Kidney capillary endothelial cell (primary cell): ENCODE results near the gene SRL.
"Not testable (repeated sequence)": the region's sequence is repeated elsewhere in the genome, so short reads cannot be mapped to it uniquely, and the experiment has no call there.

Source experiments
- DNase-seq: peaks from one replicate; pipeline ENCODE4 v3.0.0-alpha.2; 2018; ENCODE audit warnings: low spot score

Gene SRL

GRCh38 chr16:4226251-4227039 lies 15.4 kb downstream of the SRL start:
- no peak for DNase-seq

DNA sequence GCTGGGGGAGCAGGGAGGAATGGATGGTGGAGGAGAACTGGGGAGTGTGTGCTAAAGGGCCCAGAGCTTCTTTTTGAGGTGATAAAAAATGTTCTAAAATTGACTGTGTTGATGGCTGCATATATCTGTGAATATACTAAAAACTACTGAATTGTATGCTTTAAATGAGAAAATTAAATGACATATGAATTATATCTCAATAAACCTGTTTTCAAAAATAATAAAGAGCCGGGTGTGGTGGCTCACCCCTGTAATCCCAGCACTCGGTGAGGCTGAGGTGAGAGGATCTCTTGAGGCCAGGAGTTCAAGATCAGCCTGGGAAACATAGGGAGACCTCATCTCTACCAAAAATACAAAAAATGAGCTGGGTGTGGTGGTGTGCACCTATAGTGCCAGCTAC lies 16.8 kb downstream of the SRL start:
- no peak for DNase-seq

- no peak for DNase-seq
These were observed 21.5 kb downstream of the SRL start for GRCh38 chr16:4220358-4220757.

DNA sequence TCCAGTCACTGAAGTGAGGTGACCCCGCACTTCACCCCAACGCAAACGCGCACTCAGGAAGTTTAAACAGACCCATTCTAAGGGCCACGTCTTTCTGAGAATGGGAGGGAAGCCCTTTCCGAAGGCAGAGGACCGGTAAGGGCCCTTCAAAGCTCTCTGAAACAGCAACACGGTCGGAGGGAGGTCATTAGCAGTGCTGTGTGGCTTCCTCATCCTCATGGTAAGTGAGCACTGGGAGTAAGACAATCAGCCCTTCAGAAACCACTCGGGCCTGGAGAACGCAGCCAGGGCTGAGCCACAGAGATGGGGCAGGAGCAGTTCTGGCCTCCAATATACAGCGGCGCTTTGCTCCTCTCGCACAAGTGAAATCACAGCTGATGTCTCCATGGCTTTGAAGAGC lies 23.7 kb downstream of the SRL start:
- DNase-seq = no peak

GRCh38 chr16:4217204-4218131 lies 24.4 kb downstream of the SRL start:
- no peak for DNase-seq

DNA sequence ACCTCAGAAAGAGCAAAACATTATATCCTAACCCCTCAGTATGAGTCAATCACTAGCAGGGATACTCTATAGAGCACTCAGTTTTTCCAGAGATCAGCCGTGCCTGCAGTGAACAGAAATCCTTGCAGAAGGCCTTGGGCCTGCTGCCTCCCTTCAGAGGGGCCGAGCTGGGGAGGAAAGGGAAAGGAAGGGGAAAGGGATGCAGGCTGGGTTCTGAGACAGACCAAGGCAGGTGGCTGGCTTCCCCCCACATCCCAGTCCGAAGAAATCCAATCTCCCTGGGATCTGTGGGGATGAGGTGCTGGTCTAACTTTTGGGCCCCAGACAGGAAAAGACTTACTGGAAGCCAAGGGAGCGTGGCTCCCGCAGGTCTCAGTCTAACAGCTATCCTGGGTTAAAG lies 25.3 kb downstream of the SRL start:
- no peak for DNase-seq

DNA sequence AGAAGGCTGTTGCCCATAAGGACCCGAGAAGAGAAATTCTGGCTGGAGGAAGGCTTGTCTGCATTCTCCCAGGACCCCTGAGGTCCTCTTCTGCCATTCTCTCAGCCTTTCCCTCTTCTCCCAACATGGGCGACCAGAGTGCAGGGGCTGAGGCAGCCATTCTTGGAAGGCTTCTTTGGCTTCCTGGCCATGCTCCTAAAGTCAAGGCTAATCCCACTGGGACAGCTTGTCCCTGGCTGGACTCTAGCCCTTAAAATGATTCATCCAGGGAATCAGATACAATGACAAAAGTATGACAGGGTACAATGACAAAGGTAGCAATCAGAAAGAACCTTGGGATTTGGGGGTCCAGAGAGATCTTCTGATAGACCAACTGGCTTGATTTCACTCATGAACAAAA lies 26.8 kb downstream of the SRL start:
- DNase-seq = no peak

- DNase-seq = no peak
These were observed 27.7 kb downstream of the SRL start for GRCh38 chr16:4214215-4214621.

DNA sequence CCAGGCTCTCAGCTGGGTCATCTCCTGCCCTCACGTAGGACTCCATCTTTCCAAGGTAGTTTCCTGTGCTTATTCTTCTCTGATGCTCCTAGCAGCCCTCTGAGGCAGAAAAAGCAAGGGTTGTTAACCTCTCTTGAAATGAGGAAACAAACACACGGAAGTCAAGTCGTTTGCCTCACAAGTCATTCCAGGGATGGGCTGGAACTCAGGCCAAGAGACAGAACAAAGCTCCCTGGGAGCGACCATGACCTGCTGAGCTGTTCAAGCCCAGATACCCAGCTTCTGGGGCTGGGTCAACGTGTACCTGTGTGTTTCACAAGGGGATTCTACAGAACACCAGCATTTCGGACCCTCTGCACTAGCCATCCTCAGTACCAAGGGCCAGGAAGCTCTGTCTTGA lies 28.1 kb downstream of the SRL start:
- no peak for DNase-seq

GRCh38 chr16:4212934-4213296 lies 29.0 kb downstream of the SRL start:
- no peak for DNase-seq

- no peak for DNase-seq
These were observed 29.5 kb downstream of the SRL start for GRCh38 chr16:4212211-4212933.

GRCh38 chr16:4211445-4212210 lies 30.3 kb downstream of the SRL start:
- not testable (repeated sequence) for DNase-seq

- no peak for DNase-seq
These were observed 32.2 kb downstream of the SRL start for GRCh38 chr16:4209666-4210065.

DNA sequence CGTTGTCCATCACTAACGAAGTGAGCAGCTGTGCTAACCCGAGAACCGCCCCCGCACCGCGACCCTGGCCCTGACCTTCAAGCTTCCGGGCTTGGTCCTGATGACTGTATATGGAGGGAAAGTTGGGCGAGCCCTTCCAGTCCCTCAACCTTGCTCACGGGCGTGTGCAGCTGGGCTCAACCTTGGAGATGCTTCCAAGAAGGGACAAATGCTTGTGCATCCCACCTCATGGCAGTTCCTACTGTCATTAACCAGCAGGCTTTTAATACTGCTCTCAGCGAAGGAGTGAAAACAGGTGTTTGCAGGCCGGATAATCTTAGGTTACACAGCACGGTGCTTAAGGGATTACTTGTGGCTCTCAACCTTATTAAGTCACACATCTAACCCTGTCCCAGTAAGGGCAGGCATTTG lies 33.5 kb downstream of the SRL start:
- DNase-seq = no peak

GRCh38 chr16:4207683-4208340 lies 34.1 kb downstream of the SRL start:
- no peak for DNase-seq

- DNase-seq = no peak
These were observed 34.7 kb downstream of the SRL start for GRCh38 chr16:4207229-4207628.

DNA sequence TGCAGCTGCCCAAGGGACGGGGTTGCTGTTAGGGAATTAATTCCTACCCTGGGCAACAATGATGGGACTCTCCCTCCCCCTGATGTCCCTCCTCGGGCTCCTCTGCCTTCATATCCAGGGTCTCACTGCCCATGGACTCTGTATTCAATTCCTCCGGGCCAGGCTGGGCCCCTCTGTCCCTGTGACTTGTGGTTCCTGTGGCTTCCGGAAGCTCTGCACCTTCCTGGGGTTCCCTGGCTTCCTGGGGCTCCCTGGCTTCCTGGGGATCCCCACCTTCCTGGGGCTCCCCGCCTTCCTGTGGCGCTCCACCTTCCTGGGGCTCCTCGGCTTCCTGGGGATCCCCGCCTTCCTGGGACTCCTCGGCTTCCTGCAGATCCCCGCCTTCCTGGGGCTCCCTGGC lies 35.2 kb downstream of the SRL start:
- no peak for DNase-seq

DNA sequence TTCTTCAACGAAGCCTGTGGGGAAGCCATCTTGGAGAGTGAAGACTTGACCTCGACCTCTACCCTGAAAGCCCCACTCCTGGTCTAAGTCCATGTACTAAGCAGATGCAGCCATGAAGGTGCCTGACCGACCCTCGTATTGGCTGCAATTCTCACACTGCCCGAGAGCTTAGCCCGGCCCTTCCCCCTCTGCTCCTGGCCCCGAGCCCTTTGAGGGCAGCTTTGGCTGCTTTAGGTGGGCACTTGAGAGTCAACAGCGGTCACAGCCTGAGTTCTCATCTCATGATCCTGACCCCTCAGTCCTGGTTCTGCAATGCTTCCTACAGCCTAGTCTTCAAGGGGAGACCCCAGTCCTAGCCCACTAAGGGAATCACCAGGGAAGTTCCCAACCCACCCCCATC lies 35.9 kb downstream of the SRL start:
- DNase-seq = no peak

DNA sequence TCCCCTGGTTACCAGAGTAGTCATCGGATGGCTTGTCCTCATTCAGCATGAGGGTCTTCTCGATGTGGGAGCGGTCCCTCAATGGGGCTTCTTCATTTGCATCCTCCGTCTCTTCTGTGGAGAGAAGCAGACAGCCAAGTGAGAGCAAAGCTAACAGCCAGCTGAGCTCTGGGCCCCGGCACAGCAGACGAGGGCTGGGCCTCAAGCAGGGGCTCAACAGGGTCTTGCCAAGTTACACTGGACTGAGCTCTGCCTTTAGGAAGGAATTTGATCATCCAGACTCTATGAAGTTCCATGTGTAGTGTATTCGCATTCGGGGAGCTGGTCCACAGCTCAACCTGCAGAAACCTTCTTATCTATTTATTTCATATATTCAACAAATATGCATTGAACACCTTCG lies 37.4 kb downstream of the SRL start:
- no peak for DNase-seq

- no peak for DNase-seq
These were observed 38.1 kb downstream of the SRL start for GRCh38 chr16:4203748-4204147.

- DNase-seq = no peak
These were observed 39.1 kb downstream of the SRL start for GRCh38 chr16:4202615-4203345.
